Activated CD4-positive, alpha-beta memory T cell treated with anti-CD3 and anti-CD28 coated beads, Interleukin-2, amount 10 ng/mL, durations not matched to agents 7 days and 5 days (primary cell): ENCODE results near the gene PDK1. TPM values are rescaled to one million over a fixed set of nuclear protein-coding genes. Genes with fewer than 3 reads are reported as not detected.
"Not testable (repeated sequence)": the region's sequence is repeated elsewhere in the genome, so short reads cannot be mapped to it uniquely, and the experiment has no call there.

Experiments
- CTCF ChIA-PET: fragments of 350-600 bp; sonication (Branson Sonifier 250); formaldehyde crosslinking; loops from one replicate; lab custom pipeline; 2021; ENCODE audit warnings: antibody characterized with exemption, inconsistent platforms; lab: Charles Lee
- POLR2A ChIA-PET: fragments of 350-600 bp; sonication (Branson Sonifier 250); formaldehyde crosslinking; loops from one replicate; lab custom pipeline; 2021; ENCODE audit warnings: antibody characterized with exemption; lab: Charles Lee
- DNase-seq: peaks from one replicate; pipeline ENCODE4 v3.0.0-alpha.2; 2020
- H3K27ac Mint-ChIP-seq: one replicate; pipeline ENCODE4 v1.8.0; 2021; ENCODE audit warnings: mild to moderate bottlenecking, mixed read lengths
- H3K27me3 Mint-ChIP-seq: one replicate; pipeline ENCODE4 v1.8.0; 2021; ENCODE audit warnings: mixed read lengths
- H3K36me3 Mint-ChIP-seq: one replicate; pipeline ENCODE4 v1.8.0; 2021; ENCODE audit warnings: low read depth, mixed read lengths
- H3K4me1 Mint-ChIP-seq: one replicate; pipeline ENCODE4 v1.8.0; 2021; ENCODE audit warnings: mixed read lengths
- H3K4me3 Mint-ChIP-seq: one replicate; pipeline ENCODE4 v1.8.0; 2021; ENCODE audit warnings: mild to moderate bottlenecking, mixed read lengths
- H3K9me3 Mint-ChIP-seq: one replicate; pipeline ENCODE4 v1.8.0; 2021; ENCODE audit warnings: mixed read lengths
- total RNA-seq, 2 experiments: library from RNA; stranded (reverse); gene quantifications; one replicate each; pipeline ENCODE4 v1.2.3, GENCODE V29; 2021

The PDK1 gene
- total RNA-seq, 2 experiments from 2014 or later, result 30.7 to 38.5 TPM

DNA sequence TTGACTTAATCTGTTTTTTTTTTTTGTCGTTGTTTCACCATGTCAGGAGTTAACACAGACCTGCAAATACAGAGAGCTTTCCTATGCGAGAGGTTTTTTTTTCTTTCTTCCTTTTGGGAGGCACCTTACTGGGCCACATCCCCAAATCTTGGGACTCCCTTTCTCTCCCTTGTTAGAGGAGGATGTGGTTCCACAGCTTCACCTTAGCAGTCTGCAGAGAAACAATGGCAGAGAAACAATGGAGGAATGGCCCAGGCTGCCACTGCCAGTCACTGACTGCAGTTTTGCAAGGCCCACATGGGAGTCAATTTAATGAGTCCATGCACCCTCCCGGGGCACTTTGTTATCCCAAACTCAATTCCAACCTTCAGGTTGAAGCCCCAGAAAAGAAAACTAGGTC is 20.8 kb upstream of the PDK1 start:
- no peak for DNase-seq
- H3K4me3 Mint-ChIP-seq, result no peak overlapping the region
- peaks cover 36% of the 10 kb centered on the region for H3K9me3 Mint-ChIP-seq
- H3K4me1 Mint-ChIP-seq, result no peaks in the 10 kb centered on the region
- H3K36me3 Mint-ChIP-seq, result peaks cover 48% of the 10 kb centered on the region
- no peaks in the 10 kb centered on the region for H3K27me3 Mint-ChIP-seq
- CTCF ChIA-PET, result no interaction called here
- POLR2A ChIA-PET, result no interaction called here
- no peak overlapping the region for H3K27ac Mint-ChIP-seq

DNA sequence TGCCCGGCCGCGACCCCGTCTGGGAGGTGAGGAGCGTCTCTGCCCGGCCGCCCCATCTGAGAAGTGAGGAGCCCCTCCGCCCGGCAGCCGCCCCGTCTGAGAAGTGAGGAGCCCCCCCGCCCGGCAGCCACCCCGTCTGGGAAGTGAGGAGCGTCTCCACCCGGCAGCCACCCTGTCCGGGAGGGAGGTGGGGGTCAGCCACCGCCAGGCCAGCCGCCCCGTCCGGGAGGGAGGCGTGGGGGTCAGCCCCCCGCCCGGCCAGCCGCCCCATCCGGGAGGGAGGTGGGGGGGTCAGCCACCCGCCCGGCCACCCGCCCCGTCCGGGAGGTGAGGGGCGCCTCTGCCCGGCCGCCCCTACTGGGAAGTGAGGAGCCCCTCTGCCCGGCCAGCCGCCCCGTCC is 18.0 kb upstream of the PDK1 start:
- H3K27ac Mint-ChIP-seq, H3K4me3 Mint-ChIP-seq, H3K27me3 Mint-ChIP-seq, DNase-seq, CTCF ChIA-PET, POLR2A ChIA-PET, H3K4me1 Mint-ChIP-seq: not testable (repeated sequence)
- Mint-ChIP-seq H3K9me3 (peaks cover 32% of the 10 kb centered on the region), H3K36me3 (peaks cover 35% of the 10 kb centered on the region)

GRCh38 chr2:172539767-172540166 is 16.1 kb upstream of the PDK1 start:
- H3K4me1 Mint-ChIP-seq, result no peaks in the 10 kb centered on the region
- H3K27ac Mint-ChIP-seq, result no peak overlapping the region
- CTCF ChIA-PET, result no interaction called here
- POLR2A ChIA-PET, result no interaction called here
- peaks cover 34% of the 10 kb centered on the region for H3K9me3 Mint-ChIP-seq
- peaks cover 32% of the 10 kb centered on the region for H3K36me3 Mint-ChIP-seq
- H3K27me3 Mint-ChIP-seq, result no peaks in the 10 kb centered on the region
- H3K4me3 Mint-ChIP-seq, result no peak overlapping the region
- no peak for DNase-seq

DNA sequence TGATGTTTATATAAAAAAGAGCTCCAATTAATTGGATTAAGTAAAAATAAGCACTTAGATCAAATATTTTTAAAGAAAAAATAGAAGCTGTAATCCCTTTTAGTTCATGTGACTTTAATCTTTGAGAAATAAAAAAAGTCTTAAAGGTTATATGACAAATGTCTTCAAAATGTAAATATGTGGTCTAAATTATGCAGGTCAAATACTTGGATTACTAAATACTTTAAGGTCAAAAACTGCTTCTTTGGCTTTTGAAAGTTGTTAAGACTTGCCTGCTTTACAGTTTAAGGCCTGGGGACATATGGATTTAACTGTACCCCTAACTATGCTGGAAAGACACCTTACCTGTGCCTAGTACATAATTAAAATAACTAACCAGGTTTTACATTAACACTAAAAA is 15.5 kb upstream of the PDK1 start:
- POLR2A ChIA-PET, result no interaction called here
- H3K4me1 Mint-ChIP-seq, result no peaks in the 10 kb centered on the region
- peaks cover 28% of the 10 kb centered on the region for H3K36me3 Mint-ChIP-seq
- no peak overlapping the region for H3K4me3 Mint-ChIP-seq
- CTCF ChIA-PET, result no interaction called here
- H3K27me3 Mint-ChIP-seq, result no peaks in the 10 kb centered on the region
- H3K27ac Mint-ChIP-seq, result no peak overlapping the region
- peaks cover 32% of the 10 kb centered on the region for H3K9me3 Mint-ChIP-seq
- no peak for DNase-seq

GRCh38 chr2:172545408-172546075 is 10.3 kb upstream of the PDK1 start:
- no peak for DNase-seq
- peaks cover 13% of the 10 kb centered on the region for H3K4me1 Mint-ChIP-seq
- H3K36me3 Mint-ChIP-seq, result peaks cover 52% of the 10 kb centered on the region
- no peaks in the 10 kb centered on the region for H3K27me3 Mint-ChIP-seq
- H3K9me3 Mint-ChIP-seq, result peaks cover 29% of the 10 kb centered on the region
- ChIA-PET POLR2A (interaction anchor here (0.6 to 1.2 kb wide), 2 partner anchors 14 to 344 kb away, joined by 3 read pairs; no protein-coding TSS in a partner anchor), CTCF (no interaction called here)
- no peak overlapping the region for H3K27ac Mint-ChIP-seq
- H3K4me3 Mint-ChIP-seq, result no peak overlapping the region

- CTCF ChIA-PET, result no interaction called here
Measured at GRCh38 chr2:172549131-172549530, 6.8 kb upstream of the PDK1 start.

DNA sequence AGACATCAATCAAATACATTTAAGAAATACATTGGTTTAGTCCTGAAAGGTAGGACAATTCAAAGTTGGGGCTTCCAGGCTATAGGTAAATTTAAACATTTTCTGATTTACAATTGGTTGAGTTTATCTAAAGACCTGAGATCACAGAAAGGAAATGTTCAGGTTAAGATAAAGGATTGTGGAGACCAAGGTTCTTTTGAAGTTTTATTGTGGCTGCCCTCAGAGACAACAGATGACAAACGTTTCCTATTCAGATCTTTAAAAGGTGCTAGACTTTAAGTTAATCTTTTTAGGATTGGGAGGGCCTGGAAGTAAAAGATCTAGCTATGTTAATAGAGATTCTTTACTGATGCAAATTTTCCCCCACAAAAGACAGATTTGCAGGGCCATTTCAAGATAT is 6.1 kb upstream of the PDK1 start:
- Mint-ChIP-seq H3K36me3 (peaks cover 63% of the 10 kb centered on the region), H3K9me3 (peaks cover 11% of the 10 kb centered on the region), H3K4me1 (peaks cover 39% of the 10 kb centered on the region)
- H3K27me3 Mint-ChIP-seq, CTCF ChIA-PET, H3K27ac Mint-ChIP-seq, DNase-seq, POLR2A ChIA-PET, H3K4me3 Mint-ChIP-seq: not testable (repeated sequence)

More at GRCh38 chr2:172549131-172549530, 6.8 kb upstream of the PDK1 start:
- no peak overlapping the region for H3K4me3 Mint-ChIP-seq
- DNase-seq, result no peak
- peaks cover 2% of the 10 kb centered on the region for H3K27me3 Mint-ChIP-seq
- H3K36me3 Mint-ChIP-seq, result peaks cover 63% of the 10 kb centered on the region
- peaks cover 14% of the 10 kb centered on the region for H3K9me3 Mint-ChIP-seq
- peaks cover 34% of the 10 kb centered on the region for H3K4me1 Mint-ChIP-seq
- H3K27ac Mint-ChIP-seq, result no peak overlapping the region
- POLR2A ChIA-PET, result no interaction called here

DNA sequence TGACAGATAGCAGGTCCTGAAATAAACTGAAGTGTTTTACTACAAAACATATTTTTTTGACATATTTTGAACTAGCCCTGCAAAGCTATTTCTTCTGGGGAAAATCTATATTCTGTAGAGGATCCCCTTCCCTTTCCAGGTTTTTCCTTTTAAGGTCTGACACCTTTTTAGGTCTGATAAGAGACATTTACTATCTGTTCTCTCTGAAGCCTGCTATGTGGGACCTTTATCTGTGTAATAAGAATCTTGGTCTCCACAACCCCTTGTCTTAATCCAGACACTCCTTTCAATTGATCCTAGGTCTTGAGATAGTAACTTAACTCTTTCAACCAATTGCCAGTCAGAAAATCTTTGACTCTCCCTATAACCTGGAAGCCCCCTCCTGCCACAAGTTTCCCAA is 5.5 kb upstream of the PDK1 start:
- H3K36me3 Mint-ChIP-seq, result peaks cover 61% of the 10 kb centered on the region
- DNase-seq, result no peak
- H3K27me3 Mint-ChIP-seq, result peaks cover 2% of the 10 kb centered on the region
- ChIA-PET POLR2A (no interaction called here), CTCF (no interaction called here)
- peaks cover 42% of the 10 kb centered on the region for H3K4me1 Mint-ChIP-seq
- H3K27ac Mint-ChIP-seq, result no peak overlapping the region
- H3K9me3 Mint-ChIP-seq, result peaks cover 8% of the 10 kb centered on the region
- no peak overlapping the region for H3K4me3 Mint-ChIP-seq

DNA sequence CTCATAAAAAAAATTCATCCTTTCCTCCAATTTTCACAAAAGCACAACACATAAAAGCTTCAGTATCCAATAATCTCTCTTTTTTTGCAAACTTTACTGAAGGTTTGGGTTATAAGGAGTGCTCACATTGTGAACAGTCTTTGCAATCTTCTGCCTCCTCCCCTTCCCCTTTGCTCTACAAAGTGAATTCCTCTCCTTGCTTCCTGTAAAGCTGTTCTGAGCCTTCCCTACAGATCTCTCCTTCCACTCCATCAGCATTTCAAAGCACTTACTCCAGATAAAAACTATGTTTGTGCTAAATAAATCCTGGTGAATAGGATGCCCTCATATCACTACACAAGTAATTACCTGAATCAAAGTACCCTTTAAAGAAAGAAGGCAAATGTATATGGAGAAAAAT is 4.6 kb upstream of the PDK1 start:
- ChIA-PET POLR2A (no interaction called here), CTCF (interaction anchor here (1.7 kb wide), 1 partner anchor 64 kb away, joined by 3 read pairs; no protein-coding TSS in a partner anchor)
- Mint-ChIP-seq H3K4me1 (peaks cover 42% of the 10 kb centered on the region), H3K27ac (no peak overlapping the region), H3K4me3 (no peak overlapping the region), H3K27me3 (peaks cover 2% of the 10 kb centered on the region), H3K9me3 (peaks cover 8% of the 10 kb centered on the region), H3K36me3 (peaks cover 54% of the 10 kb centered on the region)
- no peak for DNase-seq

DNA sequence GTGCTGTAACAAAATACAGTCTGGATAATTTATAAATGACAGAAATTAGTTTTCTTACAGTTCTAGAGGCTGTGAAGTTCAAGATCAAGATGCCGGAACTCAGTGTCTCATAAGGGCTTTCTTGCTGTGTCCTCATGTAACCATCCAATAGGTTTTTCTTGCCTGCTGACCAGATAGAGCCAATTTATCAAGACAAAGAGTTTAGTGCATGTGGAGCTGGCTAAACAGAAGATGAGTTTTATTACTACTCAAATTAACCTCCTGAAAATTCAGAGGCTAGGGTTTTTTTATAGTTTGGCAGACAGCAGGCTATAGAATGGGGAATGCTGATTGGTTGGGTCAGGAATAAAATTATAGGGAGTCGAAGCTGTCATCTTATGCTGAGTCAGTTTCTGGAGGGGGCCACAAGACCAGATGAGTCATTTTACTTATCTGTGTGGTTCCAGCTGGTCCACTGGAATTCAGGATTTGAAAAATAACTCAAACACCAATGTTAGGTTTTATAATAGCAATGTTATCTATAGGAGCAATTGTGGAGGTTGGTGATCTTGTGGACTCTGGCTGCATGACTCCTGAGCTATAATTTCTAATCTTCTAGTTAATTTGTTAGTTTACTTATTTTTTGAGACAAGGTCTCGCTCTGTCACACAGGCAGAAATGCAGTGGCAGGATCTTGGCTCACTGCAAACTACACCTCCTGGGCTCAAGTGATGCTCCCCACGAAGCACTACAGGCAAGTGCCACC is 3.2 kb upstream of the PDK1 start:
- peaks cover 2% of the 10 kb centered on the region for H3K9me3 Mint-ChIP-seq
- DNase-seq, result no peak
- H3K4me3 Mint-ChIP-seq, result no peak overlapping the region
- H3K27ac Mint-ChIP-seq, result no peak overlapping the region
- CTCF ChIA-PET, result interaction anchor here (1.7 kb wide), 1 partner anchor 65 kb away, joined by 3 read pairs; no protein-coding TSS in a partner anchor
- H3K27me3 Mint-ChIP-seq, result peaks cover 2% of the 10 kb centered on the region
- POLR2A ChIA-PET, result interaction anchor here (1.4 kb wide), 1 partner anchor 630 kb away, joined by 3 read pairs; no protein-coding TSS in a partner anchor
- peaks cover 52% of the 10 kb centered on the region for H3K36me3 Mint-ChIP-seq
- peaks cover 55% of the 10 kb centered on the region for H3K4me1 Mint-ChIP-seq

- Mint-ChIP-seq H3K4me3 (peak overlapping the region; percentile 54), H3K27ac (no peak overlapping the region), H3K36me3 (peaks cover 53% of the 10 kb centered on the region), H3K9me3 (no peaks in the 10 kb centered on the region), H3K27me3 (peaks cover 2% of the 10 kb centered on the region), H3K4me1 (peaks cover 62% of the 10 kb centered on the region)
- CTCF ChIA-PET, result interaction anchor here (1.0 kb wide), 2 partner anchors 59 to 93 kb away, joined by 3 to 4 read pairs; no protein-coding TSS in a partner anchor
- POLR2A ChIA-PET, result interaction anchor here (0.9 to 2.9 kb wide), 4 partner anchors 10 to 1121 kb away, joined by 3 to 11 read pairs (median 9); partner anchors contain the start of gene METTL8
- DNase-seq, result no peak
Measured at GRCh38 chr2:172554352-172555271, 1.3 kb upstream of the PDK1 start.

DNA sequence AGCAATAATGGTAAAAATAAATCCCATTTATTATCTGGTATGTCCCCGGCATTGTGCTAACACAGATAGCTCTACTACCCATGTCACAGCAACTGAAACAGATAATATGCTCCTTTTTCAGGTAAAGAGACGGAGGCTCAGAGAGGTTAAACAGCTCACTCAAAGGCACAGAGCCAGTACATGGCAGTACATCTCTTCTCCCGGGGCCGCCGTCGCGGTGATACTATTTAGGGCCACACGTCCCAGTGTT is 693 bp upstream of the PDK1 start:
- H3K4me3 Mint-ChIP-seq, result peak overlapping the region; percentile 88
- H3K27me3 Mint-ChIP-seq, result peaks cover 2% of the 10 kb centered on the region
- H3K27ac Mint-ChIP-seq, result peak overlapping the region; percentile 84
- peaks cover 56% of the 10 kb centered on the region for H3K4me1 Mint-ChIP-seq
- ChIA-PET CTCF (interaction anchor here (1.0 kb wide), 2 partner anchors 59 to 94 kb away, joined by 3 to 4 read pairs; no protein-coding TSS in a partner anchor), POLR2A (interaction anchor here (0.9 to 2.9 kb wide), 4 partner anchors 10 to 1122 kb away, joined by 3 to 11 read pairs (median 9); partner anchors contain the start of gene METTL8)
- no peaks in the 10 kb centered on the region for H3K9me3 Mint-ChIP-seq
- DNase-seq, result no peak
- peaks cover 47% of the 10 kb centered on the region for H3K36me3 Mint-ChIP-seq
